ENCODE measurements around the gene CENPO. TPM values are rescaled to one million over a fixed set of nuclear protein-coding genes. Genes with fewer than 3 reads are reported as not detected.

The CENPO gene
- total RNA-seq, 1 experiment from 2014 or later, result 39.3 TPM

DNA sequence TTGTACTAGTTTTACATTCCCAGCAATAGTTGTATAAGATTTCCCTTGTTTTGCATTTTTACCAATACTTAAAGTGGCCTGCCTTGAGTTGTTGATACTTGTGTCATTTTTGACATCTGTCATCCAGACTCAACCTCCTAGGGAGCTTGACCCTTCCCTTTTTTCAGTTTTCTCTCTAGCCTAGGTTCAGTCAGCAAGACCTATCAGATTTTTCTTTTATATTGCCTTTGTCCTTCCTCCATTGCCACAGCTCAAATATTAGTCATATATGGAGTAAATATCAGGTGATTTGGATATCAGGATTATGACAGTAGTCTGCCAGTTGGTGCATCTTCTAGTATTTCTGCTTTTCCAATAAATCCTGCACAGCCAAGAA lies 13.4 kb downstream of the CENPO start:
- TF ChIP-seq POLR2AphosphoS5 (IDR thresholded peaks at IDR 0.05; ENCODE audit: low read depth, low read length), result no peak
- TF ChIP-seq TCF7L2 (IDR thresholded peaks at IDR 0.05; ENCODE audit: low read depth, low read length), result no peak
- no peak for TF ChIP-seq REST (IDR thresholded peaks at IDR 0.05; ENCODE audit: insufficient read depth in 1 of 2, low read depth in 2 of 2, low read length in 1 of 2)
- TF ChIP-seq CTCF (IDR thresholded peaks at IDR 0.05), result no peak
- TF ChIP-seq SIN3A (IDR thresholded peaks at IDR 0.05; ENCODE audit: borderline replicate concordance, insufficient read depth, low read depth, low read length), result no peak
- Histone ChIP-seq H3K4me1 (ENCODE audit: control insufficient read depth, insufficient read depth, low read length) (peaks cover 8% of the 10 kb centered on the region; the same call in 1 of the 2 replicates), H3K27ac (ENCODE audit: low read length) (peak overlapping the region; percentile 0; the same call in 1 of the 2 replicates), H3K4me3 (ENCODE audit: low read depth in 2 of 2, low read length in 2 of 2) (no peak overlapping the region), H3K9me3 (ENCODE audit: control insufficient read depth, insufficient read depth, low read depth, low read length) (no peaks in the 10 kb centered on the region), H3K27me3 (ENCODE audit: control insufficient read depth, insufficient read depth, low read length) (no peaks in the 10 kb centered on the region), H3K36me3 (ENCODE audit: control insufficient read depth, insufficient read depth, low read length) (no peaks in the 10 kb centered on the region)
- intact Hi-C loops (cut with micrococcal nuclease; ENCODE audit: unreplicated experiment), result no loop called here
- in situ Hi-C loops (cut with HindIII; ENCODE audit: low pct_unique_long_range_greater_than_20kb, low sequenced_read_pairs), result no loop called here
- BruUV-seq (replicated peaks), result no TSS peak
- ChIA-PET POLR2A (no interaction called here), CTCF (no interaction called here)
- DNase-seq (ENCODE audit: low read depth, low spot score), result no peak
- 0 out of 2 replicates have a peak, but pooled peaks have one; percentile 38 for ATAC-seq

DNA sequence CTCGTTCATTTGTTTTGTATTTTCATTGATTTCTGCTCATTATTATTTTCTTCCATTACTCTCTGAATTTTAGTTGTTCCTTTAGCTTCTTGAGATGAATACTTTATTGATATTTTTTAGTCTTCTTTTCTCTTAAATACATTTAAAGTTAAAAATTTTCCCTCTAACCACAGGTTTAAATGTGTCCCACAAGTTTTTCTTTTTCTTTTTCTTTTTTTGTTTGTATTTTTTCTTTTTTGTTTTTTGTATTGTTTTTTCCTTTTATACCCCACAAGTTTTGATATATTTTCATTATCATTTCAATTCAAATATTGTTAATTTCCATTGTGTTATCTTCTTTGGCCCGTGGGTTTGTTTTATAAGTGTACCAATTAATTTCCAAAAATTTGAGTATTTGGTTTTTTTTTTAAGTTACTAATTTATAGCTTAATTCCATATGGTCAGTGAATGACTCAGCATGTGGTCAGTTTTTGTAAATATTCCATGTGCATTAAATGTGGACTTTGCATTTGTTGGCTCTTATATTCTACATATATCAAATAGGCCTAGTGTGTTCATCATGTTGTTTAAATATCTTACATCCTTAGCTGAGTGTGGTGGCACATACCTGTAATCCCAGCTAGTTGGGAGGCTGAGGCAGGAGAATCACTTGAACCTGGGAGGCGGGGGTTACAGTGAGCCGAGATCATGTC lies 16.2 kb downstream of the CENPO start:
- no peaks in the 10 kb centered on the region for H3K9me3 ChIP-seq (ENCODE audit: control insufficient read depth, insufficient read depth, low read depth, low read length)
- in situ Hi-C loops (cut with HindIII; ENCODE audit: low pct_unique_long_range_greater_than_20kb, low sequenced_read_pairs), result no loop called here

More for the DNA sequence above, 16.2 kb downstream of the CENPO start:
- H3K4me3 ChIP-seq (ENCODE audit: low read depth in 2 of 2, low read length in 2 of 2), result no peak overlapping the region
- no peaks in the 10 kb centered on the region for H3K27me3 ChIP-seq (ENCODE audit: control insufficient read depth, insufficient read depth, low read length)
- BruUV-seq (replicated peaks), result TSS peak; percentile 33
- H3K36me3 ChIP-seq (ENCODE audit: control insufficient read depth, insufficient read depth, low read length), result no peaks in the 10 kb centered on the region
- H3K27ac ChIP-seq (ENCODE audit: low read length), result peak overlapping the region; percentile 18; the same call in 1 of the 2 replicates
- intact Hi-C loops (cut with micrococcal nuclease; ENCODE audit: unreplicated experiment), result no loop called here
- POLR2A ChIA-PET, result interaction anchor here (0.8 kb wide), 1 partner anchor 17 kb away, joined by 3 read pairs; no protein-coding TSS in a partner anchor
- TF ChIP-seq CTCF (IDR thresholded peaks at IDR 0.05) (no peak), POLR2AphosphoS5 (IDR thresholded peaks at IDR 0.05; ENCODE audit: low read depth, low read length) (no peak), TCF7L2 (IDR thresholded peaks at IDR 0.05; ENCODE audit: low read depth, low read length) (no peak), SIN3A (IDR thresholded peaks at IDR 0.05; ENCODE audit: borderline replicate concordance, insufficient read depth, low read depth, low read length) (no peak), REST (IDR thresholded peaks at IDR 0.05; ENCODE audit: insufficient read depth in 1 of 2, low read depth in 2 of 2, low read length in 1 of 2) (no peak)
- ATAC-seq, result no peak
- DNase-seq (ENCODE audit: low read depth, low spot score), result no peak
- CTCF ChIA-PET, result interaction anchor here (0.7 kb wide), 1 partner anchor 361 kb away, joined by 3 read pairs; no protein-coding TSS in a partner anchor
- peaks cover 8% of the 10 kb centered on the region; the same call in 1 of the 2 replicates for H3K4me1 ChIP-seq (ENCODE audit: control insufficient read depth, insufficient read depth, low read length)
